ENCODE data around the gene ST3GAL5.
"Not testable (repeated sequence)": the region's sequence is repeated elsewhere in the genome, so short reads cannot be mapped to it uniquely, and the experiment has no call there.

Gene ST3GAL5

DNA sequence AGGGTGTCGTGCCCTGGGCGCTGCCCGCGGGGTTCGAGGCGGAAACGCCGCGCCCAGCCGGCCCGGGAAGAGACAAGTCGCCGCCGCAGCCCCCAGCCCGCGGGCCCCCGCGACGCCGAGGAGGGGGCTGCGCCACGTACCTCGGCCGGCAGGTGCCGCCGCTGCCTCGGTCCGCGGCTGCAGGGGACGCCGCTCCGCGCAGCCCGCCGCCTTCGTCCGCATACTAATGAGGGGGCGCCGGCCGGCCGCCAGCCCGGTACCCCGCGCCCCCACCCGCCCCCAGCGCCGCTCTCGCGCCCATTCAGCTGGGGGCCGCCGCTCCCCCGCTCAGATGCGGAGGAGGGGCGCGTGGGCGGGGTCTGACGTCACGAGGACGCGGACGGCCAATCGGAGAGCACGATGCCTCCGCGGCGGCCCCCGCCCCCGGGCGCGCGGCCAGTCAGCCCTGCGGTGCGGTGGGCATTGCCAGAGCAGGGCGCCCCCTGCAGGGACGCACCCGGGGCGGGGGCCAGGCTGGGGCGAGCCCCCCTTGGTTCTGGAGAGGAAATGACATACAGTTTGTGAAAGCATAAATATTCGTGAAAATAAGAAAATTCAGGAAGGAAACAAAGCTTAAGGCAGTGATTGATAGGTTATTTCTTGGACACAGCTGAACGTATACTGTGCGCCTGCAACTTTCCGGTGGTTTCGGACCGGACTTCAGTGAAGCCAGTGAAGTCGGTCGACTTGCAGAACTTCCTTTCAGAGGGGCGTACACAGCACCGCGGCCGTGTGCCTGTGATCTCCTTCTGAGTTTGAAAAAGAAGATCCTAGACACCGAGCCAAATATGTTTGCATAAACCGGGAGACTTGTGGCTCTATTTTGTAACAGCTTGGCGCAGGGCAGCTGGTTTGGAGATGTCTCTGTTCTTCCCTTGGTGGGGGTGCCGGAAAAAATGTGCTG is at the start of gene ST3GAL5:
Gene ST3GAL5, minus strand, starts transcription at position 307 of the 943 bp plus-strand sequence. Its CDS starts 85 bp downstream, at position 222.
- peak; percentile 93 for DNase-seq

DNA sequence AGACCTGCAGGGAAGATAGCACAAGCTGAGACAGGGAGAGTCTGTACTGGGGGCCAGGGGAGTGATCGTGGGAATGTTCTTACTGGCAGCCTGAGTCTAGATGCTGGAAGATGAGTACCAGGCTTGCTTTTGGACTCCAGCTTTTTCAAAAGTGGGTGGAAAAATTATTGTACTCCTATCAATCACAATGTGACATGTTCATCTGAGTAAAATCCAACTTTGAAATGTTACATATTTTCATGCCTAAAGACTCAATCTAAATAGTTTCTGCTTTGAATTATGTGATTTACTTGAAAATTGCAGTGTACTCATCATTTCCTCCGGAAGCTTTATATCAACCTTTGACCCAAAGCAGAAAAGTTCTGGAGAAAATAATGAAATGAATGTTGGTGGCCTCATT is 49.7 kb upstream of the ST3GAL5 start:
- DNase-seq, result no peak

DNA sequence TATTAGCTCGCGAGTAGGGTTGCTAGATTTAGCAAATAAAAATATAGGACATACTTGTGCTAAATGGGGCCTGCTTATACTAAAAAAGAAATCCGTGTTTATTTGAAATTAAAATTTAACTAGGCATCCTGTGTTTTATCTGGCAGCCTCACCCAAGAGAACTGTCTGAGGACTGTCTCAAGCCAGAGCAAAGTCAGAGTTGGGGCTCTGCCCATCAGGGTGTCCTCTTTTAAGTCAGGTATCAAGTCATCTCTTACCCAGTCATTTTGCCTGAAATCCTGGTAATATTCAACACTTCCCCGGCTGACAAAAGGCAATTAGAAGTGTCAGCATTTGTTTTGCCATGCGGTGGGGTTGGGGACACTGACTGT is 48.3 kb upstream of the ST3GAL5 start:
- DNase-seq, result no peak

DNA sequence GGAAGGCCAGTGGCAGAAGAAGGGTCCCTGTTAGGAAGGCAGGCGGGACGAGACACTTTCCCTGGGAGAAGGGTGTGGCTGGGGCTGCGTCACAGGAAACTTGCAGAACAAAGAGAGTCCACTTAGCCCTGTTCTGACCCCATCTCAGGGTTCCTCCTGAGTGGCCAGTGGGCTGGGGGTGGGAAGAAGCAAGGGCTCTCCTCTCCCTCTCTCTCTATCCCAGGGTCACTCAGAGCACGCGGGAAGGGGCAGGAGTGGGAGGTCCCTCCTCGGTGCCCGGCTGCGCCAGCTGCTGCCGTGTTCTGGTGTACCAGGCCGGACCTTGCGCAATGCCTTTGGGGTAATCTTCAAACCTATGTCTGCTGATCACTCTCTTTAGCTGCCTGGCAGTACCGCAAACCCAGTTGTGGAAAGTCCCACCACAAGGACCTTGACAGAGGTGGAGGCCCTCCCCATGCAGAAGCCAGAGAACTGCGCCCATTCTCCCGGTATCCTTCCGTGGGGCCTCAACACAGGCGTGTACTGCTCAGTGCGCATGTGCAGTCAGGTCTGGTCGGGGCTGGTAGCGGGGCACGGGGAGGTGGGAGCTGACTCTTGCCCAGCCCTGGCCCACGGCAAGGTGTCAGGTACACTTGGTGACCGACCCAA is 47.8 kb upstream of the ST3GAL5 start:
- DNase-seq, result no peak

DNA sequence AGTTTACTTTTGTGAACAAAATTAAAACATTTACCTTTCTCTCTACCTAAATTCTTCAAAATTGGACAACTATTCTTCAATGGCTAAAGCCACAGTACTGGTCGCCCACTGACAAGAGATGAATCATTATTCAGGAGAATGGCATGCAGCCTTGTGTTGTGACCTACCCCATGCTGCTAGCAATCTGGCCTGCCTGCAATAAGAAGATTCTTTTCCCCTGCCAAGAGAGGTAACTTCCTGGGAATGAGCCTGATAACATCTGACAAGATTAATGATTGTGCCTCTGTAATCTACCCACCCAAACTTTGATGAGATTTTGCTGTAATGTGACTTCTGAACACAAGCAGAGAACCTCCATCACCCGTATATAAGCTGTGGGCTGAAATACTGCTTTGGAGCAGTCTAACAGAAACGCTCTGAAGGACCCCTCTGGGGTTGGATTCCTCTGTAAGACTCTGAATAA is 47.0 kb upstream of the ST3GAL5 start:
- DNase-seq, result no peak

GRCh38 chr2:85935170-85935745 is 46.5 kb upstream of the ST3GAL5 start:
- no peak for DNase-seq

DNA sequence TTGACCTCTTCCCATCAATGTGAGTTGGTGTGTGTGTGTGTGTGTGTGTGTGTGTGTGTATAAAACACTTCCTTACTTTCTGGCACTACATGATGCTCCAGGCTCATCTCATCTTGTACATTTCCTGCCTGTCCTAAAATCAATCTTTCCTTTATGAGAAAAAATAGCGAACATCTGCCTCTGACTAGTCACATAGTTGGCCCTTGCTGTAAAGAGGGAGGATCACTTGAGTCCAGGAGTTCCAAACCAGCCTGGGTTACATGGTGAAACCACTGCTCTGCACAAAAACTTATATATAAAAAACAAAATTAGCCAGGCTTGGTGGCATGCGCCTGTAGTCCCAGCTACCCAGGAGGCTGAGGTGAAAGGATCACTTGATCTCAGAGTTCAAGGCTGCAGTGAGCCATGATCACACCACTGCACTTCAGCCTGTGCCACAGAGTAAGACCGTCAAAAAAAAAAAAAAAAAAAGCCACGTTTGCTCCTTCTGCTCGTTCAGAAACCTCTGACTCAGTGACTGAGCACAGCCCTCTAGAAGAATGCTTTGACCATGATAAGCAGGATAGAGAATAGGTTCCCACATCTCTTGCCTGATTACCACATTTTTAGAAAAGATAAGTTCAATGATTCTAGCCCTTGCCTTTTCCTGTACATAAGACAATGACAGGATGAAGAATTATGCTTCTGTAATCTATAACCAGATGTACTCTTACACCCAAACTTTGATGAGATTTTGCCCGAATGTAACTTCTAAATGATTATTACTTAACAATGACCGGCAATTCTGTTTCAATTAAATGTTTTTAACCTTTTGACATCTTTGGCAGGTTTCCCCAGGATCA is 45.2 kb upstream of the ST3GAL5 start:
- DNase-seq, result no peak

DNA sequence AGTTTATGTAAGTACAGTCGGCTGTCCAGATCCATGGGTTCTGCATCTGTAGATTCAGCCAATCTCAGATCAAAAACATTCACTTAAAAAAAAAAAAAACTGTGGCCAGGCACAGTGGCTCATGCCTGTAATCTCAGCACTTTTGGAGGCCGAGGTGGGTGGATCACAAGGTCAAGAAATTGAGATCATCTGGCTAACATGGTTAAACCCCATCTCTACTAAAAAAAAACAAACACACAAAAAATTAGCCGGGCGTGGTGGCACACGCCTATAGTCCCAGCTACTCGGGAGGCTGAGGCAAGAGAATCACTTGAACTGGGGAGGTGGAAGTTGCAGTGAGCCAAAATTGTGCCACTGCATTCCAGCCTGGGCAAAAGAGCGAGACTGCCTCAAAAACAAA is 42.4 kb upstream of the ST3GAL5 start:
- not testable (repeated sequence) for DNase-seq

DNA sequence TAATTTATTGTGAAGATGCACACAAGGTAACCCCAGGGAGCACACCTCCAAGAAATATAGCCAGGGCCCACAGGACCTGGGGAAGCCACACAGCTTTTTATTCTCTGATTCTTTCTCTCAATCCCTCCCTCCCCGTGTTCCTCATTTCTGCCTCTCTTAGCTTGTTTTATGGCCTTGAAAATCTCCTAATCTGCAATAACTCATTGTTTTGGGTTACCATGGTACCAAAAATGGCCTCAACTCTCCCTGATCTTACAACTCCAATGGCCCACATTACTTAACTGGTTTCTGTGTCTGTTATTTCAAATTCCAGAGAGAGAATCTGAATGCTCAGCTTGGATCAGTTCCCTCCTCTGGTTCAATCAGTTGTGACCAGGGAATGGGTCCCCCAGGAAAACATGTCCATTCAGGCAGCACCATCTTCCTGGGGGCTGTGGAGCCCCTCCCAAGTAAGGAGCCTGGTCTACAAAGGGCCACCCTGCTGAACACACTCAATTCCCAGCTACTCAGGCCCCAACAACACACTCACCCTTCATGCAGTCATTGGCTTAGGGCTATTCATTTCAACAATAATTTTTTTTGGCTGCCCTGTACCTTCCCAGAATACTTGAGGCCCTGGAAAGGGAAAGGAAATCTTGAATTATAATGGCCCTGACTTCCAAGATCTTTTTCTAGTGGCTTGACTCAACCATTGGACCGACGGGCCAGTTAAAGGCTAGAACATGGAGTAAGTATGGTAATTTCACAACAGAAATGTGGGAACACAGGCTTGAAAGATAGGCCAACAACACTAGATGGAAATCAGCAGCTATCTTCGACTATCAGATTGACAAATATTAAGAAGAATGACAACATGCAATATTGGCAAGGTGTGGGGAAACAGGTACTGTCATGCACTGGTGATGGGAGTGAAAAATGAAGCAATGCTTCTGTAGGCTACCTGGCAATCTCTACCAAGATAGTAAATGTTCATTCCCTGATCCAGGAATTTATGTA is 41.6 kb upstream of the ST3GAL5 start:
- no peak for DNase-seq

- DNase-seq, result no peak
These were observed 40.6 kb upstream of the ST3GAL5 start for GRCh38 chr2:85929096-85930050.

GRCh38 chr2:85926931-85927661 is 38.3 kb upstream of the ST3GAL5 start:
- no peak for DNase-seq

GRCh38 chr2:85926526-85926925 is 37.7 kb upstream of the ST3GAL5 start:
- no peak for DNase-seq

- no peak for DNase-seq
These were observed 36.5 kb upstream of the ST3GAL5 start for GRCh38 chr2:85925216-85925671.

GRCh38 chr2:85924522-85924921 is 35.7 kb upstream of the ST3GAL5 start:
- DNase-seq, result no peak

- no peak for DNase-seq
These were observed 33.4 kb upstream of the ST3GAL5 start for GRCh38 chr2:85922199-85922598.

DNA sequence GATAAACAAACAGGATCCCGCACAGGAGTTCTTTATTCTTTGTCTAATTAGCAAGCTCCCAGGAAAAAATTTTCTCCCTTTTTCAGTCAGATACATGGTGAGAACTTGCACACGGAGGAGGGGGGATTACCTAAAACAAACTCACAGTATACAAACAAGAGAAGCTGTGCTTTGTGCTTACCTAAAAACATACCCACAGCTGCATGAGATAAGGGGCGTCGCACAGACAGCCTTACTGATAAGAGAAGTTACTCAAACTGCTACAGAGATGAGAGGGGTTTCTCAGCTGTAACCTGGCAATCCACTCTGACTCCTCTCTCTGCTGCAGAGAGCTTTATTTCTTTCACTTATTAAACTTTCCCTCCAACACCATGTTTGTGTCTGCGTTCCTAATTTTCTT is 32.9 kb upstream of the ST3GAL5 start:
- DNase-seq, result no peak

DNA sequence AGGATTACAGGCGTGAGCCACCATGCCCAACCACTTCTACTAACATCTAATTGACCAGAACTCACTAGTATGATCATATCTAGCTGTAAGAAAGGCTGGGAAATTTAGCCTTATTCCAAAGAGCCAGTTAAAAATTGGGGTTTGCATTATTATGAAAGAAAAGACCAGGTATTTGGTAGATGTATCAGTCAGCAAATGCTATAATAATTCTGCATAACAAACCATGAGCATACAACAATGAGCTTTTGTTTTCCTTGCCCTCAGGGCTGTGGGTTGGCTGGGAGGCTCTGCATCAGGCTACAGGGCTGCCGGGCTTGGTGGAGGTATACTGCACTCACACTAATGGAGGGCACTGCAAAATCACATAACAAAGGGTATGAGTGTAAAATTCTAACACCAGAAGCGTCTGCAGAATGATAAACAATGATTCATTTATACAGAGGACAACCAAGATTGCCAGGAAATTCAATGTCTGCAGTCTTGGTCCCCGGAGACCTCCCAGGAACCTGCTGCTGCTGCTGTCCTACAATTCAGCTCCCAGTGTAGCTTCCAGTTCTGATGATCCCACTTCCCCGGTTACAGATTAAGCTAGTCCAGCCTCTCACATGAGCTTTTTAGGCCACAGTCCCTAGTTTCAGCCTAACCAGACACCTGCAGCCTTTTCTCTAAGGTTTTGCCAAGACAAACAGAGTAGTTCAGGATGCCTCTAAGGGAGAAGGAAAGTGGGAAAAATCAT is 32.2 kb upstream of the ST3GAL5 start:
- no peak for DNase-seq

All from femur (tissue), 1 donor.